Measurements from ENCODE around the gene SLC6A6. TPM values are rescaled to one million over a fixed set of nuclear protein-coding genes. Genes with fewer than 3 reads are reported as not detected.
A peak's percentile ranks its signal among the peaks of the same experiment; 100 is the strongest.

Gene SLC6A6
- total and polyA plus RNA-seq, 2 experiments from 2014 or later: 27.5 to 150 TPM

DNA sequence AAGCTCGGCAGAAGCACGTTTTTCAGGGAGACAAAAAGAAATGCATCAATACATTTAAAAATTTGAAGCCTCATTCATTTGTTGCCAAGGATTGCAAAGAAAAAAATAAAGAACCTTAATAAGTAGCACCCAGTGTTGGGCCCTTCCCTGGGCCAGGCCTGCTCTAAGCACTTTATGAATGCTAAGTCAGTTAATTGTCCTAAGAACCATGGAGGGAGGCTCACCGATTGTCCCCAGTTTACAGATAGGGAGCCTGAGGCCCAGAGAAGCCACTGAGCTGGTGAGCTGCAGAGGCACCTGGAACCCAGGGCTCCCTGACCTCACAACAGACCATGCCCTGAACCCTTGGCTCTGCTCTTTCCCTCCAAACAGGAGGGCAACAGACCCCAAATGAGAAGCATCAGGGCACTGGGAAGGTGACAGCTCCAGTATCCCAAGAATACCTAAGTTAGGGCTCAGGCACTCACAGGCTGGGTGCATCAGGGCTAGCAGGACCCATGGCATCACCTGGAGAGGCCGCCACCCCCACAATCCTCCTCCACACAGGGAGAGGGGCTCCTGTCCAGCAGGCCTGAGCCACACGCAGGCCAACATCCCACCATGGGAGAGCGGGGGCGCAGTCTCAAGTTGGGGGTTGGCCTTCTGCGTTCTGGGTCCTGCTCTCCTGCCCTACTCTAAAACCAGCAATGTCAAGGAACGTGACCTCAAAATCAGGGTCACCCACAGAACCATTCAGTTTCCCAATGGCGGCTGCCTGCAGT is 133.8 kb downstream of the SLC6A6 start:
- Mint-ChIP-seq H3K27me3 (ENCODE audit: insufficient read depth, low read depth, poor library complexity) (peaks cover 9% of the 10 kb centered on the region), H3K9me3 (no peaks in the 10 kb centered on the region), H3K4me3 (no peak overlapping the region), H3K27ac (no peak overlapping the region), H3K4me1 (peaks cover 61% of the 10 kb centered on the region), H3K36me3 (ENCODE audit: low read depth) (no peaks in the 10 kb centered on the region; the same call in 2 of the 3 replicates)
- peaks cover 46% of the 10 kb centered on the region for H3K4me1 ChIP-seq (ENCODE audit: insufficient read depth)
- no peaks in the 10 kb centered on the region for H3K9me2 ChIP-seq (ENCODE audit: insufficient read depth)
- H3K36me3 ChIP-seq (ENCODE audit: insufficient read depth): no peaks in the 10 kb centered on the region
- no peak overlapping the region for H3K27ac ChIP-seq (ENCODE audit: low read depth)
- H3K27me3 ChIP-seq (ENCODE audit: insufficient read depth): no peaks in the 10 kb centered on the region
- no peaks in the 10 kb centered on the region for H3K79me2 ChIP-seq (replicated peaks; ENCODE audit: insufficient read depth)
- no peaks in the 10 kb centered on the region for H4K20me1 ChIP-seq (replicated peaks; ENCODE audit: insufficient read depth)
- no peak overlapping the region for H2AFZ ChIP-seq
- peak overlapping the region; percentile 60; the same call in 1 of the 2 replicates for H3K4me2 ChIP-seq
- TF ChIP-seq, protein P1, sequence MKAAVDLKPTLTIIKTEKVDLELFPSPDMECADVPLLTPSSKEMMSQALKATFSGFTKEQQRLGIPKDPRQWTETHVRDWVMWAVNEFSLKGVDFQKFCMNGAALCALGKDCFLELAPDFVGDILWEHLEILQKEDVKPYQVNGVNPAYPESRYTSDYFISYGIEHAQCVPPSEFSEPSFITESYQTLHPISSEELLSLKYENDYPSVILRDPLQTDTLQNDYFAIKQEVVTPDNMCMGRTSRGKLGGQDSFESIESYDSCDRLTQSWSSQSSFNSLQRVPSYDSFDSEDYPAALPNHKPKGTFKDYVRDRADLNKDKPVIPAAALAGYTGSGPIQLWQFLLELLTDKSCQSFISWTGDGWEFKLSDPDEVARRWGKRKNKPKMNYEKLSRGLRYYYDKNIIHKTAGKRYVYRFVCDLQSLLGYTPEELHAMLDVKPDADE (IDR thresholded peaks at IDR 0.05): no peak
- TF ChIP-seq EZH2 (IDR thresholded peaks at IDR 0.05; ENCODE audit: low read depth, unreplicated experiment) (no peak), STAT1 (IDR thresholded peaks at IDR 0.05; ENCODE audit: unreplicated experiment) (no peak), ZNF331 (CRISPR knock-in tag; IDR thresholded peaks at IDR 0.05; ENCODE audit: low read depth) (no peak), NANOG (IDR thresholded peaks at IDR 0.05; ENCODE audit: borderline replicate concordance) (no peak), CREB1 (CRISPR knock-in tag; IDR thresholded peaks at IDR 0.05; ENCODE audit: low read depth) (no peak), EZH2phosphoT487 (IDR thresholded peaks at IDR 0.05; ENCODE audit: unreplicated experiment) (no peak), POLR2AphosphoS5 (IDR thresholded peaks at IDR 0.05; ENCODE audit: low read depth) (no peak), ZNF114 (CRISPR knock-in tag; IDR thresholded peaks at IDR 0.05) (no peak), JUNB (IDR thresholded peaks at IDR 0.05; ENCODE audit: unreplicated experiment) (no peak)
- TF ChIP-seq, protein P2, sequence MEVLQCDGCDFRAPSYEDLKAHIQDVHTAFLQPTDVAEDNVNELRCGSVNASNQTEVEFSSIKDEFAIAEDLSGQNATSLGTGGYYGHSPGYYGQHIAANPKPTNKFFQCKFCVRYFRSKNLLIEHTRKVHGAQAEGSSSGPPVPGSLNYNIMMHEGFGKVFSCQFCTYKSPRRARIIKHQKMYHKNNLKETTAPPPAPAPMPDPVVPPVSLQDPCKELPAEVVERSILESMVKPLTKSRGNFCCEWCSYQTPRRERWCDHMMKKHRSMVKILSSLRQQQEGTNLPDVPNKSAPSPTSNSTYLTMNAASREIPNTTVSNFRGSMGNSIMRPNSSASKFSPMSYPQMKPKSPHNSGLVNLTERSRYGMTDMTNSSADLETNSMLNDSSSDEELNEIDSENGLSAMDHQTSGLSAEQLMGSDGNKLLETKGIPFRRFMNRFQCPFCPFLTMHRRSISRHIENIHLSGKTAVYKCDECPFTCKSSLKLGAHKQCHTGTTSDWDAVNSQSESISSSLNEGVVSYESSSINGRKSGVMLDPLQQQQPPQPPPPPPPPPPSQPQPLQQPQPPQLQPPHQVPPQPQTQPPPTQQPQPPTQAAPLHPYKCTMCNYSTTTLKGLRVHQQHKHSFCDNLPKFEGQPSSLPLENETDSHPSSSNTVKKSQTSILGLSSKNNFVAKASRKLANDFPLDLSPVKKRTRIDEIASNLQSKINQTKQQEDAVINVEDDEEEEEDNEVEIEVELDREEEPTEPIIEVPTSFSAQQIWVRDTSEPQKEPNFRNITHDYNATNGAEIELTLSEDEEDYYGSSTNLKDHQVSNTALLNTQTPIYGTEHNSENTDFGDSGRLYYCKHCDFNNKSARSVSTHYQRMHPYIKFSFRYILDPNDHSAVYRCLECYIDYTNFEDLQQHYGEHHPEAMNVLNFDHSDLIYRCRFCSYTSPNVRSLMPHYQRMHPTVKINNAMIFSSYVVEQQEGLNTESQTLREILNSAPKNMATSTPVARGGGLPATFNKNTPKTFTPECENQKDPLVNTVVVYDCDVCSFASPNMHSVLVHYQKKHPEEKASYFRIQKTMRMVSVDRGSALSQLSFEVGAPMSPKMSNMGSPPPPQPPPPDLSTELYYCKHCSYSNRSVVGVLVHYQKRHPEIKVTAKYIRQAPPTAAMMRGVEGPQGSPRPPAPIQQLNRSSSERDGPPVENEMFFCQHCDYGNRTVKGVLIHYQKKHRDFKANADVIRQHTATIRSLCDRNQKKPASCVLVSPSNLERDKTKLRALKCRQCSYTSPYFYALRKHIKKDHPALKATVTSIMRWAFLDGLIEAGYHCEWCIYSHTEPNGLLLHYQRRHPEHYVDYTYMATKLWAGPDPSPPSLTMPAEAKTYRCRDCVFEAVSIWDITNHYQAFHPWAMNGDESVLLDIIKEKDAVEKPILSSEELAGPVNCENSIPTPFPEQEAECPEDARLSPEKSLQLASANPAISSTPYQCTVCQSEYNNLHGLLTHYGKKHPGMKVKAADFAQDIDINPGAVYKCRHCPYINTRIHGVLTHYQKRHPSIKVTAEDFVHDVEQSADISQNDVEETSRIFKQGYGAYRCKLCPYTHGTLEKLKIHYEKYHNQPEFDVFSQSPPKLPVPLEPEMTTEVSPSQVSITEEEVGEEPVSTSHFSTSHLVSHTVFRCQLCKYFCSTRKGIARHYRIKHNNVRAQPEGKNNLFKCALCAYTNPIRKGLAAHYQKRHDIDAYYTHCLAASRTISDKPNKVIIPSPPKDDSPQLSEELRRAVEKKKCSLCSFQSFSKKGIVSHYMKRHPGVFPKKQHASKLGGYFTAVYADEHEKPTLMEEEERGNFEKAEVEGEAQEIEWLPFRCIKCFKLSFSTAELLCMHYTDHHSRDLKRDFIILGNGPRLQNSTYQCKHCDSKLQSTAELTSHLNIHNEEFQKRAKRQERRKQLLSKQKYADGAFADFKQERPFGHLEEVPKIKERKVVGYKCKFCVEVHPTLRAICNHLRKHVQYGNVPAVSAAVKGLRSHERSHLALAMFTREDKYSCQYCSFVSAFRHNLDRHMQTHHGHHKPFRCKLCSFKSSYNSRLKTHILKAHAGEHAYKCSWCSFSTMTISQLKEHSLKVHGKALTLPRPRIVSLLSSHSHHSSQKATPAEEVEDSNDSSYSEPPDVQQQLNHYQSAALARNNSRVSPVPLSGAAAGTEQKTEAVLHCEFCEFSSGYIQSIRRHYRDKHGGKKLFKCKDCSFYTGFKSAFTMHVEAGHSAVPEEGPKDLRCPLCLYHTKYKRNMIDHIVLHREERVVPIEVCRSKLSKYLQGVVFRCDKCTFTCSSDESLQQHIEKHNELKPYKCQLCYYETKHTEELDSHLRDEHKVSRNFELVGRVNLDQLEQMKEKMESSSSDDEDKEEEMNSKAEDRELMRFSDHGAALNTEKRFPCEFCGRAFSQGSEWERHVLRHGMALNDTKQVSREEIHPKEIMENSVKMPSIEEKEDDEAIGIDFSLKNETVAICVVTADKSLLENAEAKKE (CRISPR knock-in tag; IDR thresholded peaks at IDR 0.05): no peak
- TF ChIP-seq, protein P3, sequence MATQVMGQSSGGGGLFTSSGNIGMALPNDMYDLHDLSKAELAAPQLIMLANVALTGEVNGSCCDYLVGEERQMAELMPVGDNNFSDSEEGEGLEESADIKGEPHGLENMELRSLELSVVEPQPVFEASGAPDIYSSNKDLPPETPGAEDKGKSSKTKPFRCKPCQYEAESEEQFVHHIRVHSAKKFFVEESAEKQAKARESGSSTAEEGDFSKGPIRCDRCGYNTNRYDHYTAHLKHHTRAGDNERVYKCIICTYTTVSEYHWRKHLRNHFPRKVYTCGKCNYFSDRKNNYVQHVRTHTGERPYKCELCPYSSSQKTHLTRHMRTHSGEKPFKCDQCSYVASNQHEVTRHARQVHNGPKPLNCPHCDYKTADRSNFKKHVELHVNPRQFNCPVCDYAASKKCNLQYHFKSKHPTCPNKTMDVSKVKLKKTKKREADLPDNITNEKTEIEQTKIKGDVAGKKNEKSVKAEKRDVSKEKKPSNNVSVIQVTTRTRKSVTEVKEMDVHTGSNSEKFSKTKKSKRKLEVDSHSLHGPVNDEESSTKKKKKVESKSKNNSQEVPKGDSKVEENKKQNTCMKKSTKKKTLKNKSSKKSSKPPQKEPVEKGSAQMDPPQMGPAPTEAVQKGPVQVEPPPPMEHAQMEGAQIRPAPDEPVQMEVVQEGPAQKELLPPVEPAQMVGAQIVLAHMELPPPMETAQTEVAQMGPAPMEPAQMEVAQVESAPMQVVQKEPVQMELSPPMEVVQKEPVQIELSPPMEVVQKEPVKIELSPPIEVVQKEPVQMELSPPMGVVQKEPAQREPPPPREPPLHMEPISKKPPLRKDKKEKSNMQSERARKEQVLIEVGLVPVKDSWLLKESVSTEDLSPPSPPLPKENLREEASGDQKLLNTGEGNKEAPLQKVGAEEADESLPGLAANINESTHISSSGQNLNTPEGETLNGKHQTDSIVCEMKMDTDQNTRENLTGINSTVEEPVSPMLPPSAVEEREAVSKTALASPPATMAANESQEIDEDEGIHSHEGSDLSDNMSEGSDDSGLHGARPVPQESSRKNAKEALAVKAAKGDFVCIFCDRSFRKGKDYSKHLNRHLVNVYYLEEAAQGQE (IDR thresholded peaks at IDR 0.05; ENCODE audit: unreplicated experiment): no peak
- TF ChIP-seq, protein P4, sequence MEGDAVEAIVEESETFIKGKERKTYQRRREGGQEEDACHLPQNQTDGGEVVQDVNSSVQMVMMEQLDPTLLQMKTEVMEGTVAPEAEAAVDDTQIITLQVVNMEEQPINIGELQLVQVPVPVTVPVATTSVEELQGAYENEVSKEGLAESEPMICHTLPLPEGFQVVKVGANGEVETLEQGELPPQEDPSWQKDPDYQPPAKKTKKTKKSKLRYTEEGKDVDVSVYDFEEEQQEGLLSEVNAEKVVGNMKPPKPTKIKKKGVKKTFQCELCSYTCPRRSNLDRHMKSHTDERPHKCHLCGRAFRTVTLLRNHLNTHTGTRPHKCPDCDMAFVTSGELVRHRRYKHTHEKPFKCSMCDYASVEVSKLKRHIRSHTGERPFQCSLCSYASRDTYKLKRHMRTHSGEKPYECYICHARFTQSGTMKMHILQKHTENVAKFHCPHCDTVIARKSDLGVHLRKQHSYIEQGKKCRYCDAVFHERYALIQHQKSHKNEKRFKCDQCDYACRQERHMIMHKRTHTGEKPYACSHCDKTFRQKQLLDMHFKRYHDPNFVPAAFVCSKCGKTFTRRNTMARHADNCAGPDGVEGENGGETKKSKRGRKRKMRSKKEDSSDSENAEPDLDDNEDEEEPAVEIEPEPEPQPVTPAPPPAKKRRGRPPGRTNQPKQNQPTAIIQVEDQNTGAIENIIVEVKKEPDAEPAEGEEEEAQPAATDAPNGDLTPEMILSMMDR (conservative IDR thresholded peaks at IDR 0.05; ENCODE audit: low read depth in 2 of 2): no peak
- peaks cover 21% of the 10 kb centered on the region; the same call in 1 of the 2 replicates for H3F3A ChIP-seq (replicated peaks; ENCODE audit: low read depth)
- ATAC-seq (no peak), DNase-seq (ENCODE audit: low spot score) (no peak)
- no peak overlapping the region for H3K4me3 ChIP-seq

Measured in GM23338 (cell line).